LNCaP clone FGC (cell line): ENCODE measurements around the gene PDE4D.
"Not testable (repeated sequence)": the region's sequence is repeated elsewhere in the genome, so short reads cannot be mapped to it uniquely, and the experiment has no call there.

Experiments used
- DNase-seq: peaks from one replicate; pipeline ENCODE4 v3.0.0-alpha.2; 2011; ENCODE audit warnings: low read depth
- H3K4me3 ChIP-seq: 2 replicates; pipeline ENCODE4 v1.5.1; 2011; ENCODE audit warnings: mild to moderate bottlenecking, low read depth, low read length, control low read depth
- CTCF ChIP-seq: IDR thresholded peaks from 2 replicates; pipeline ENCODE4 v1.5.1; 2012; ENCODE audit warnings: mild to moderate bottlenecking; ENCODE audit not compliant: control insufficient read depth, insufficient read depth; ENCODE audit errors: extremely low read depth

Gene PDE4D

GRCh38 chr5:59673438-59674058 is 220.0 kb downstream of the PDE4D start:
- no peak overlapping the region for H3K4me3 ChIP-seq
- peak; percentile 68 for TF ChIP-seq CTCF
- peak; percentile 30 for DNase-seq

GRCh38 chr5:59666440-59667068 is 227.0 kb downstream of the PDE4D start:
- DNase-seq, result no peak
- no peak overlapping the region for H3K4me3 ChIP-seq
- no peak for TF ChIP-seq CTCF

- H3K4me3 ChIP-seq, DNase-seq: not testable (repeated sequence)
These were observed 227.7 kb downstream of the PDE4D start for GRCh38 chr5:59665832-59666203.

- H3K4me3 ChIP-seq, result no peak overlapping the region
- no peak for DNase-seq
- TF ChIP-seq CTCF, result no peak
These were observed 228.3 kb downstream of the PDE4D start for GRCh38 chr5:59665086-59665831.

GRCh38 chr5:59661954-59662615 is 231.4 kb downstream of the PDE4D start:
- DNase-seq, result no peak
- H3K4me3 ChIP-seq, result no peak overlapping the region
- TF ChIP-seq CTCF, result no peak

GRCh38 chr5:59661311-59661710 is 232.2 kb downstream of the PDE4D start:
- no peak overlapping the region for H3K4me3 ChIP-seq
- peak; percentile 54 for DNase-seq
- no peak for TF ChIP-seq CTCF

- peak; percentile 51 for TF ChIP-seq CTCF
- DNase-seq, result peak; percentile 10
- no peak overlapping the region for H3K4me3 ChIP-seq
These were observed 232.8 kb downstream of the PDE4D start for GRCh38 chr5:59660737-59661136.
